Measurements from ENCODE around the gene MARCHF3.
A peak's percentile ranks its signal among the peaks of the same experiment; 100 is the strongest.
"Not testable (repeated sequence)": the region's sequence is repeated elsewhere in the genome, so short reads cannot be mapped to it uniquely, and the experiment has no call there.

Gene MARCHF3

GRCh38 chr5:126914801-126915436 is 115.4 kb downstream of the MARCHF3 start:
- no peak for DNase-seq

DNA sequence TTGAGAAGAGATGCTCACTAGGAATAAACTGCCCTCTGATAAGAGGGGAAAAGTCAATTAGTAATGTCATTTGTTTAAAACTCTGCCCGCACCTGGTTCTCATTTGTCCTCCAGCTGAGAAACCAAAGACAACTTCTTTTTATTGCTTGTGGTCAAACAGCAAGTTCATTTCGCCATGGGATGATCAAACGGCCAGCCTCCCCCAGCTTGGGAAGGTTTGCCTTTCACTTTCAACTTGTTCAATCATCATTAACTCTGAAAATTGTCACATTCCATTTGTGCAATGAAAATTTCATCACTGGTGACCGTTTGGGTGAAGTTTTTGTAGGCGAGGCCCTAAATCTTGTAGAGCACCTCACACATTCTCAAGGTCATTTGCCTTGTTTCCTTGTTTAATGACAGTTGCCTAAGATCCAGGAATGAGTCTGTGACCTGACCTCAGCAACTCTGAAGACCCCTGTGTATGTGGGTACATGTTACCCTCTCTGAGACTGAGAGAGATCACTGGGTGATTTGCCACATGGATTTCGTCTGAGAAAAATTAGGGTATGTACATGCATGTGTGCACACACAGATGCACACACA is 117.7 kb downstream of the MARCHF3 start:
- DNase-seq = no peak

DNA sequence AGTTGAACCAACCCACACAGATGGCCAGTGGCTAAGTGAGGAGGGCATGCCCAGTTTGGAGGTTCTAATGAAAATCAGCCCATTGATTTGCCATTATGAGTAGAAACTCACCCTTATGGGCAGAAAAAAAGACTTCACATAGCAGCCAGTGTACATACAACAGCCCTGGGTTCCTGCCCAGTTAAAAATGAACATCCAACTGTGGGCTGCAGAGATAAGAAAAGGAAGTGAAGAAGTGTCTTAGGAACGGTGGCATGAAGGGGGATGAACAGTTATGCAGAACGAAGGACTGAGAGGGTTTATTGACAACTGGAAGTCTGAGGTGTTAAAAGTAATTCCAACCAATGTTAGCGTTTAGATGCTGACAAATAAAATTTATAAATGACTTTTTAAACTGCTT is 118.4 kb downstream of the MARCHF3 start:
- peak; percentile 67 for DNase-seq

- DNase-seq = no peak
Observed at GRCh38 chr5:126909856-126910255, 120.5 kb downstream of the MARCHF3 start.

GRCh38 chr5:126904407-126904806 is 126.0 kb downstream of the MARCHF3 start:
- DNase-seq = not testable (repeated sequence)

GRCh38 chr5:126900796-126901195 is 129.6 kb downstream of the MARCHF3 start:
- no peak for DNase-seq

DNA sequence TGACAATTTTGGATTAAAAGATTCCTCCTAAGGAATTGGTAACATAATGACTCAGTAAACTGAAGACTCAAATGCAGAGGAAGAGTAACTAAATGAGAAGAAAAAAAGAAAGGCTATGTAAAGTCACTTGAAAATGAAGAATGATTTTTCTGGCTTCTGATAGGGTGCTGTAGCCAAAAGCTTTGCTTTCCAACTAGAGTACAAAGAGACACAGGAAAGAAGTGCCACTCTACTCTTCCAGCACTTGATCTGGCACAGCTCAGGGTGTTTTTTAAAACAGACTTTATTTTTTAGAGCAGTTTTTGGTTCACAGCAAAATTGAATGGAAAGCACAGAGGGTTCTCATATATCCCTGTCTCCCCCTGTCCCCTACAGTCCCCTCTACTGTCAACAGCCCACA is 130.9 kb downstream of the MARCHF3 start:
- DNase-seq = no peak

GRCh38 chr5:126897851-126898630 is 132.3 kb downstream of the MARCHF3 start:
- no peak for DNase-seq

- DNase-seq = no peak
Observed at GRCh38 chr5:126896170-126896702, 134.1 kb downstream of the MARCHF3 start.

GRCh38 chr5:126895712-126896111 is 134.6 kb downstream of the MARCHF3 start:
- not testable (repeated sequence) for DNase-seq

DNA sequence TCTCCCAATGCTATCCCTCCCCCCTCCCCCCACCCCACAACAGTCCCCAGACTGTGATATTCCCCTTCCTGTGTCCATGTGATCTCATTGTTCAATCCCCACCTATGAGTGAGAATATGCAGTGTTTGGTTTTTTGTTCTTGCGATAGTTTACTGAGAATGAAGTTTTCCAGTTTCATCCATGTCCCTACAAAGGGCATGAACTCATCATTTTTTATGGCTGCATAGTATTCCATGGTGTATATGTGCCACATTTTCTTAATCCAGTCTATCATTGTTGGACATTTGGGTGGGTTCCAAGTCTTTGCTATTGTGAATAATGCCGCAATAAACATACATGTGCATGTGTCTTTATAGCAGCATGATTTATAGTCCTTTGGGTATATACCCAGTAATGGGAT is 139.9 kb downstream of the MARCHF3 start:
- not testable (repeated sequence) for DNase-seq

GRCh38 chr5:126888175-126888574 is 142.2 kb downstream of the MARCHF3 start:
- no peak for DNase-seq

- peak; percentile 97 for DNase-seq
Observed at GRCh38 chr5:126884269-126884819, 146.0 kb downstream of the MARCHF3 start.

DNA sequence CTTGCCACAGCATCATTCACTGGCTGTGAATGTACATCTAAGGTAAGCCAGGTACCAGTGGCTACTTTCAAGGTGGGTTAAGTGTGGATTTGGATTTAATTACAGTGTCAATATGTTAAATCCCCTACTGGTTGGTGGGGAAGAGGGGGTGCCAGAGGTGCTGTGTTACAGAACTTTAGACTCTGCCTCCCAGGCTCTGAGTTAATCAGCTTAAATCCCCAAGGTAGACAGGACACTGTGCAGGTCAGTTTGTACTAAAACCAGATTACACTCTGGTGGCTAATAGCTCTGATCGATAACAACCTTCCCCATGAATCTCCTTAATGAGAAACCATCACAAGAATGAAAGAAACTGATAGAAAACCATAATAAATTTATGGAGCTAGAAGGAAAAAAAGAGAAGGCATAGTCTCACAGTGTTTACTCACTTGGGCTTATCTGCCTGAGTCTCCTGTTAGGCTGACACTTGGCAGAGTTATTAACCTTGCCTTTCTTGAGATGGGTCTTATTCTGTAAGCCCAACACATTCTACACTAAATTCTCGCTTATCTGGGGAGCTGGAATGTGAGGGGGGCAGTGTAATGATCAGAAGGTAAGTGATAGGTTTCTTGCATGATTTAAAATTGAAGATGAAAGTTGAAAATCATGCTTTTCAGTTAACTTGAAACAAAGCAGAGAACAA is 146.7 kb downstream of the MARCHF3 start:
- peak; percentile 72 for DNase-seq

DNA sequence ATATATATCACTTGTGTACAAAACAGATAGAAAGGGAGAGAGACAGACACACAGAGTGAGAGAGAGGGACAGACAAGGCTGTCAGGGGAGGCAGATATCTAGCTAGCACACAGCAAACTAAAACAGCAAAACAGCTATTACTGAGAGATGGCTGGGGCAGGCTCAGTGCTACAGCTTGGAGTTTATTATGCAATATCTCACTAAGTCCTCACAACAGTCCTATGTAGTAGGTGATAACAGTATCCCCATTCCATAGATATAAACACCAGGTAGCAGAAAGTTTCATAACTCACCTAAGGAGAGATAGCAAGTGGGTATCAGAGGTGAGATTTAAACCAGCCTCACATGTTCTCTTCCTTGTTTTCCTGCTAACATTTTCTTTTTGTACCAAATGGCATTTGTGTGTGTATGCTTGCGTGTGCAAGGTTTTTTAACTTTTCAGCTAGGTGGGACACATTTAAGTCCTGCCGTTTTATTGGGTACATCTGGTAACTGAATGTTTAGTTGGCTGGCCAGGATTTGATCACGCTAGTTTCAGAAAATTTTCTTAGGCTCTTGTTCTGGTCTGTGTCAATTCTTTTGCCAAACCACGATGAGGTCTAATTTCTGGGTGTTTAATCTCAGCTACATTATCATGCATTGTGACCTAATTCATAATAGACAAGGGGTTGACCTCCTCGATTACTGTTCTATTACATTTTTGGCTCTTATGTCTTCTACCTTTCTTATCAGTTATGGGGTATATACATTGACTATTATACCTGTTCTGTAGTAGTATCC is 148.3 kb downstream of the MARCHF3 start:
- peak; percentile 60 for DNase-seq

- no peak for DNase-seq
Observed at GRCh38 chr5:126878634-126879033, 151.7 kb downstream of the MARCHF3 start.

DNA sequence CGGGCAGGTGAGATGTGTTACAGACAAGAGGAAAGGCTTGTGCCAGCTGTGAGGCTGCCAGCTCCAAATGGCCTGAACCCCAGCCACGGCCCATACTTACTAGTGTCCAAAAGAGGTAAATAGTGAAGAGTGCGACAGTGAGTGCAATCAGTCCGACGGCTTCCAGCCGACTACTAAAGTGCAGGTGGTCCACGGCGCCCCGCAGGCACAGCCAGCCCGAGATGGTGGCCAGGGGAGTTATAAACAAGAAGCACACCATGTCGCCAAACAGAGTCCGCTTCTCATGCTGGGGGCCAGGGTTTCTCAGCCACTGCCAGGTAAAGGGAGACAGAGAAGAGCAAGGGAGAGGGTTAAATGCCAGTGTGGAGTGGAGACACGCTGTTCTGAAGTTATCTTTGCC is 152.3 kb downstream of the MARCHF3 start:
- DNase-seq = no peak

GRCh38 chr5:126877602-126878001 is 152.8 kb downstream of the MARCHF3 start:
- no peak for DNase-seq

- DNase-seq = no peak
Observed at GRCh38 chr5:126875303-126875785, 155.0 kb downstream of the MARCHF3 start.

DNA sequence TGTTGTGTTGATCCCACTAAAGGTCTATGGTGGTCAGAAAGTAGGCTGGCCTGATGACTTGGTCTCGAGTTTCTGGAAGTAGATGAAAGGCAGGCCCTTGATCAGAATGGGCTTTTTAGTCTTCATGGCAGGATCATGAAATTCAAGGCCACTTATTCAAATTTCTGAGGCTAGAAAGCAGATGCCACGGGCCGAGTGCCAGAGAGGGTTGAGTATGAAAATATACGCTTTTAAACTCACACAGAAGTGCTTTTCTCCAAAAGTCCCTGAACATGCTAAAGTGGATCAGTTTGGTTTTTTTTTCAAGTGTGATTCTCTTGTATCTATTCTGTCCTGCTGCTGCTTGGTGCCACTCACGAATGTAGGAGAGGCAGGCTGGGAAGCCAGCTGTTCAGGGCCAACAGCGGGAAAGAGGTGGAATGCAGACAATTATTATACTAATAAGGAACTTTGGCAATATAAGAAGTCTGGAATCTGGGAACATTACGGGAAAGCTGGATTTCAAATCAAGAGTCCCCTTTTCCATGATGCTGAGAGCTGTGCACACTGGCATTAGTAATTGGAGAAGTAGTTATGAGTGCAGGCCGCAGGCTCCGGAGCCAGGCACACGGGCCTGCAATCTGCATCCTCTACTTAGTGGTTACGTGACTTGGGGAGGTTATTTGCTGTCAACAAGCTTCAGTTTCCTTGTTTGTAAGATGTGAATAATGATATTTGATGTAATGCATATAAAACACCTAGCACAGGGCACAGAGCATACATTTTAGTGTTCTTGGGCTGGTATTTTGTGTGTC is 157.6 kb downstream of the MARCHF3 start:
- DNase-seq = no peak

DNA sequence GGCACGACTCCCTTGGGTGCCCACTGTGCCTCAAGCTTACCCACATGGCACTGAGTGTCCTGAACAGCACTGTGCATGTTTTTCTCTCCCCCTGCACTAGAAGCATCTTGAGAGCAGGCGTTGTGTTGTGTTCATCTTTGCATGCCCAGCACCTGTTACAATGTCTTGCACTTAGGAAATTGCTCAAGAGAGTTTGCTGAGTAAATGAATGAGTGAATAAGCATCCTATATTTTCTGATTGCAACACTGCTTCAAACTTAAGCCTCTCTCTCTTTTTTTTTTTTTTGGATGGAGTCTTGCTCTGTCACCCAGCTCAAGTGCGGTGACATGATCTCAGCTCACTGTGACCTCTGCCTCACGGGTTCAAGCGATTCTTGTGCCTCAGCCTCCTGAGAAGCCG is 158.9 kb downstream of the MARCHF3 start:
- DNase-seq = no peak

Measured in hematopoietic multipotent progenitor cell treated with erythropoietin and hydrocortisone succinate and interleukin-3 and kit ligand, for 6 days (in vitro differentiated cells).